Esophagus (tissue), 2 donors: Measurements from ENCODE around the gene SLC24A4. TPM values are rescaled to one million over a fixed set of nuclear protein-coding genes. Genes with fewer than 3 reads are reported as not detected.

ENCODE experiments used
- H3K27ac ChIP-seq, 2 donors: one replicate each; pipeline ENCODE4 v1.5.1; 2013; ENCODE audit warnings: low read depth in 2 of 2, mild to moderate bottlenecking in 2 of 2, inconsistent platforms in 1 of 2, low read length in 1 of 2, moderate library complexity in 1 of 2
- H3K27me3 ChIP-seq, 2 donors: one replicate each; pipeline ENCODE4 v1.6.1; 2013; ENCODE audit warnings: low read length in 2 of 2, control low read depth in 1 of 2, mild to moderate bottlenecking in 1 of 2; ENCODE audit not compliant: insufficient read depth in 2 of 2, control insufficient read depth in 1 of 2
- H3K36me3 ChIP-seq, 2 donors: one replicate each; pipeline ENCODE4 v1.6.1; 2013; ENCODE audit warnings: low read length in 1 of 2; ENCODE audit not compliant: control insufficient read depth in 2 of 2, insufficient read depth in 2 of 2
- H3K4me1 ChIP-seq, 2 donors: one replicate each; pipeline ENCODE4 v1.6.1; 2013; ENCODE audit warnings: low read length in 1 of 2; ENCODE audit not compliant: control insufficient read depth in 2 of 2, insufficient read depth in 2 of 2
- H3K4me3 ChIP-seq, 2 donors: one replicate each; pipeline ENCODE4 v1.5.1; 2013; ENCODE audit warnings: low read length in 2 of 2, mild to moderate bottlenecking in 2 of 2, low read depth in 1 of 2, moderate library complexity in 1 of 2
- H3K9me3 ChIP-seq, 2 donors: one replicate each; pipeline ENCODE4 v1.6.1; 2013; ENCODE audit warnings: mild to moderate bottlenecking in 2 of 2, low read depth in 1 of 2, low read length in 1 of 2, moderate library complexity in 1 of 2; ENCODE audit not compliant: control insufficient read depth in 2 of 2, insufficient read depth in 1 of 2
- WGBS, 2 donors: extraction: QIAGEN DNeasy Blood & Tissue Kit; methylation state at CpG; one replicate each; pipeline ENCODE4 v1.1.7; 2013; 5-methylcytosine and 5-hydroxymethylcytosine counted together
- polyA plus RNA-seq, 2 donors: library from polyadenylated mRNA; stranded (reverse); fragments of 200-250 nt; gene quantifications; one replicate each; pipeline ENCODE4 v1.2.3, GENCODE V29; 2013
- donor health status: healthy with polysubstance abuse.
- donor health status: Bipolar disorder and iron deficiency.

The SLC24A4 gene
- polyA plus RNA-seq, 2 donors: 0.04 TPM

GRCh38 chr14:92356677-92357076, 33.7 kb downstream of the SLC24A4 start:
- no peak overlapping the region for H3K27ac ChIP-seq
- no peaks in the 10 kb centered on the region for H3K36me3 ChIP-seq
- no peaks in the 10 kb centered on the region for H3K9me3 ChIP-seq
- H3K4me3 ChIP-seq: no peak overlapping the region
- no peaks in the 10 kb centered on the region for H3K4me1 ChIP-seq
- WGBS, 2 donors: 25 to 29% methylated on average over 3 of the region's 3 CpGs
- no peaks in the 10 kb centered on the region for H3K27me3 ChIP-seq

- Histone ChIP-seq H3K36me3 (no peaks in the 10 kb centered on the region), H3K4me3 (no peak overlapping the region), H3K4me1 (peaks cover 0 to 9% of the 10 kb centered on the region in 2 donors), H3K27me3 (no peaks in the 10 kb centered on the region), H3K9me3 (no peaks in the 10 kb centered on the region), H3K27ac (no peak overlapping the region)
- 59 to 63% methylated on average over 13 of the region's 13 CpGs for WGBS, 2 donors
Observed at GRCh38 chr14:92360651-92361370, 37.8 kb downstream of the SLC24A4 start.

GRCh38 chr14:92362781-92363235, 39.8 kb downstream of the SLC24A4 start:
- Histone ChIP-seq H3K4me3 (no peak overlapping the region), H3K27me3 (no peaks in the 10 kb centered on the region), H3K9me3 (no peaks in the 10 kb centered on the region), H3K36me3 (no peaks in the 10 kb centered on the region), H3K27ac (no peak overlapping the region), H3K4me1 (peaks cover 0 to 9% of the 10 kb centered on the region in 2 donors)
- WGBS, 2 donors: 53 to 70% methylated on average over 14 of the region's 14 CpGs

GRCh38 chr14:92366237-92366636, 43.3 kb downstream of the SLC24A4 start:
- 68 to 73% methylated on average over 11 of the region's 11 CpGs for WGBS, 2 donors
- H3K27me3 ChIP-seq: no peaks in the 10 kb centered on the region

GRCh38 chr14:92368001-92368400, 45.0 kb downstream of the SLC24A4 start:
- Histone ChIP-seq H3K4me1 (peaks cover 0 to 4% of the 10 kb centered on the region in 2 donors), H3K36me3 (no peaks in the 10 kb centered on the region), H3K27ac (no peak overlapping the region), H3K9me3 (no peaks in the 10 kb centered on the region), H3K27me3 (no peaks in the 10 kb centered on the region), H3K4me3 (no peak overlapping the region)
- 42 to 43% methylated on average over 6 of the region's 6 CpGs for WGBS, 2 donors

More at GRCh38 chr14:92366237-92366636, 43.3 kb downstream of the SLC24A4 start:
- Histone ChIP-seq H3K27ac (no peak overlapping the region), H3K4me3 (no peak overlapping the region), H3K4me1 (peaks cover 0 to 9% of the 10 kb centered on the region in 2 donors), H3K36me3 (no peaks in the 10 kb centered on the region), H3K9me3 (no peaks in the 10 kb centered on the region)

GRCh38 chr14:92369097-92369496, 46.1 kb downstream of the SLC24A4 start:
- no peaks in the 10 kb centered on the region for H3K36me3 ChIP-seq
- H3K4me3 ChIP-seq: no peak overlapping the region
- H3K27me3 ChIP-seq: no peaks in the 10 kb centered on the region
- 85% methylated on average over 3 of the region's 3 CpGs for WGBS, 2 donors
- no peaks in the 10 kb centered on the region for H3K4me1 ChIP-seq
- no peaks in the 10 kb centered on the region for H3K9me3 ChIP-seq
- no peak overlapping the region for H3K27ac ChIP-seq

GRCh38 chr14:92372230-92372629, 49.3 kb downstream of the SLC24A4 start:
- H3K4me1 ChIP-seq: no peaks in the 10 kb centered on the region
- H3K9me3 ChIP-seq: no peaks in the 10 kb centered on the region
- H3K27ac ChIP-seq: no peak overlapping the region
- WGBS, 2 donors: 80 to 82% methylated on average over 2 of the region's 2 CpGs
- H3K27me3 ChIP-seq: no peaks in the 10 kb centered on the region
- no peak overlapping the region for H3K4me3 ChIP-seq
- no peaks in the 10 kb centered on the region for H3K36me3 ChIP-seq

- Histone ChIP-seq H3K27ac (no peak overlapping the region), H3K4me3 (no peak overlapping the region), H3K9me3 (no peaks in the 10 kb centered on the region), H3K36me3 (no peaks in the 10 kb centered on the region), H3K4me1 (no peaks in the 10 kb centered on the region), H3K27me3 (no peaks in the 10 kb centered on the region)
- 86 to 91% methylated on average over 7 of the region's 7 CpGs for WGBS, 2 donors
Observed at GRCh38 chr14:92373336-92373735, 50.4 kb downstream of the SLC24A4 start.

GRCh38 chr14:92380131-92380530, 57.2 kb downstream of the SLC24A4 start:
- Histone ChIP-seq H3K9me3 (peaks cover 0 to 3% of the 10 kb centered on the region in 2 donors), H3K4me1 (no peaks in the 10 kb centered on the region), H3K4me3 (no peak overlapping the region), H3K27me3 (no peaks in the 10 kb centered on the region), H3K36me3 (no peaks in the 10 kb centered on the region), H3K27ac (no peak overlapping the region)
- 83% methylated on average over 10 of the region's 10 CpGs for WGBS, 2 donors

GRCh38 chr14:92380582-92380981, 57.6 kb downstream of the SLC24A4 start:
- no peaks in the 10 kb centered on the region for H3K36me3 ChIP-seq
- no peak overlapping the region for H3K4me3 ChIP-seq
- no peaks in the 10 kb centered on the region for H3K27me3 ChIP-seq
- WGBS, 2 donors: 91 to 96% methylated on average over 9 of the region's 9 CpGs
- H3K9me3 ChIP-seq: peaks cover 0 to 3% of the 10 kb centered on the region in 2 donors
- H3K27ac ChIP-seq: no peak overlapping the region
- H3K4me1 ChIP-seq: no peaks in the 10 kb centered on the region
